Ovary (tissue), 9 donors: Measurements from ENCODE around the gene CRLF3. TPM values are rescaled to one million over a fixed set of nuclear protein-coding genes. Genes with fewer than 3 reads are reported as not detected.
"Not testable (repeated sequence)": the region's sequence is repeated elsewhere in the genome, so short reads cannot be mapped to it uniquely, and the experiment has no call there.

Source experiments
- DNase-seq, 5 donors: peaks; one replicate each; pipeline ENCODE4 v3.0.0-alpha.2; 2019 to 2020
- H3K27ac ChIP-seq, 2 donors: fragments of 200-600 bp; one replicate each; pipeline versions ENCODE4 v1.5.1 to v1.8.0; 2019 to 2022
- H3K27me3 ChIP-seq: fragments of 200-600 bp; one replicate; pipeline ENCODE4 v1.8.0; 2022
- H3K36me3 ChIP-seq: fragments of 200-600 bp; sonication (generic); one replicate; pipeline ENCODE4 v1.5.1; 2019
- H3K4me1 ChIP-seq: one replicate; pipeline ENCODE4 v1.8.1; 2013; ENCODE audit warnings: mild to moderate bottlenecking, moderate library complexity; ENCODE audit not compliant: insufficient read depth
- H3K4me3 ChIP-seq: fragments of 200-600 bp; sonication (generic); one replicate; pipeline ENCODE4 v1.5.1; 2017
- H3K9me3 ChIP-seq, 2 donors: fragments of 200-600 bp in 1 of 2; sonication (generic) in 1 of 2; one replicate each; pipeline versions ENCODE4 v1.5.1 to v1.8.1; 2013 to 2019; ENCODE audit warnings: mild to moderate bottlenecking in 1 of 2, moderate library complexity in 1 of 2
- CTCF ChIP-seq, 3 donors: fragments of 450-650 bp in 2 of 3; fragments of 200-600 bp in 1 of 3; IDR thresholded peaks; one replicate each; pipeline versions ENCODE4 v1.5.1 to v1.8.0; 2016 to 2022; ENCODE audit warnings: antibody characterized with exemption in 3 of 3, mild to moderate bottlenecking in 1 of 3
- EP300 ChIP-seq: sonication (generic); formaldehyde crosslinking; IDR thresholded peaks from one replicate; pipeline ENCODE4 v1.6.1; 2017; ENCODE audit warnings: antibody characterized with exemption
- POLR2A ChIP-seq: fragments of 450-650 bp; IDR thresholded peaks from one replicate; pipeline ENCODE4 v1.6.1; 2017; ENCODE audit warnings: antibody characterized with exemption, mild to moderate bottlenecking, moderate library complexity
- WGBS, 3 donors: extraction: QIAGEN DNeasy Blood & Tissue Kit in 1 of 3; methylation state at CpG; one replicate each; pipeline versions ENCODE4 v1.1.5 to v1.1.7; 2013 to 2017; 5-methylcytosine and 5-hydroxymethylcytosine counted together
- intact Hi-C, 4 donors: fragments of 100-400 bp; cut with DNase I; formaldehyde crosslinking; loops; one replicate each; pipeline versions ENCODE4 v1.11.0 to v1.15.1; 2022 to 2023
- polyA plus RNA-seq, 2 donors: library from polyadenylated mRNA; stranded (reverse); fragments of 200-250 nt in 1 of 2; fragments of 350-450 nt in 1 of 2; fragmentation: Illumina TruSeq in 1 of 2; extraction: RNeasy Lipid Tissue Mini Kit (QIAGEN cat#74804) in 1 of 2; gene quantifications; one replicate each; pipeline ENCODE4 v1.2.3, GENCODE V29; 2013 to 2014
- total RNA-seq, 7 donors: library from RNA; depleted of rRNA in 2 of 7; stranded (reverse); fragments of >200 nt in 2 of 7; fragmentation: NEBNext Ultra II Directional in 3 of 7; extraction: Animal tissue kit (Norgen Biotek cat#: 25700) in 3 of 7; gene quantifications; one replicate each; pipeline versions ENCODE4 v1.1.0 to v1.2.4, GENCODE V29; 2016 to 2023
- donor health status: DM: no; HTN: no; CAD: no; lungs with moderate emphysema.
- donor health status: DM: no; HTN: no; CAD: no.
- donor health status: Bipolar disorder and iron deficiency.
- donor health status: DM: yes; HTN: yes; CAD: no.
- donor health status: DM: no; HTN: no; CAD: no.
- donor health status: DM: yes; HTN: yes; CAD: no.

Gene CRLF3
- total and polyA plus RNA-seq, 9 donors = 4.3 to 8.4 (median 7.0) TPM

- WGBS, 3 donors = 23 to 43% (median 30%) methylated on average over 2 of the region's 2 CpGs
- intact Hi-C loops = no loop called here
- no peaks in the 10 kb centered on the region for H3K4me1 ChIP-seq
- DNase-seq = no peak
- TF ChIP-seq POLR2A (no peak), CTCF (IDR thresholded peaks at IDR 0.05) (no peak), EP300 (no peak)
- H3K4me3 ChIP-seq = no peak overlapping the region
- H3K27me3 ChIP-seq = no peaks in the 10 kb centered on the region
- no peaks in the 10 kb centered on the region for H3K9me3 ChIP-seq
- H3K36me3 ChIP-seq = no peaks in the 10 kb centered on the region
- H3K27ac ChIP-seq = no peak overlapping the region
Measured at GRCh38 chr17:30790279-30790678, 34.2 kb downstream of the CRLF3 start.

GRCh38 chr17:30788918-30789317, 35.6 kb downstream of the CRLF3 start:
- Histone ChIP-seq H3K27ac (no peak overlapping the region), H3K9me3 (no peaks in the 10 kb centered on the region), H3K4me1 (no peaks in the 10 kb centered on the region)

GRCh38 chr17:30782206-30782605, 42.3 kb downstream of the CRLF3 start:
- intact Hi-C loops = no loop called here
- no peaks in the 10 kb centered on the region for H3K9me3 ChIP-seq
- WGBS, 3 donors = 73 to 80% (median 78%) methylated on average over 2 of the region's 2 CpGs
- H3K4me3 ChIP-seq = no peak overlapping the region
- H3K27ac ChIP-seq = no peak overlapping the region
- TF ChIP-seq POLR2A = no peak
- no peak for TF ChIP-seq EP300
- TF ChIP-seq CTCF (IDR thresholded peaks at IDR 0.05) = no peak
- no peak for DNase-seq
- H3K27me3 ChIP-seq = no peaks in the 10 kb centered on the region
- H3K36me3 ChIP-seq = no peaks in the 10 kb centered on the region
- H3K4me1 ChIP-seq = no peaks in the 10 kb centered on the region

More at GRCh38 chr17:30788918-30789317, 35.6 kb downstream of the CRLF3 start:
- Histone ChIP-seq H3K36me3 (no peaks in the 10 kb centered on the region), H3K27me3 (no peaks in the 10 kb centered on the region), H3K4me3 (no peak overlapping the region)
- intact Hi-C loops = no loop called here
- 45 to 69% (median 63%) methylated on average over 2 of the region's 2 CpGs for WGBS, 3 donors
- TF ChIP-seq EP300 = no peak
- TF ChIP-seq POLR2A = no peak
- TF ChIP-seq CTCF (IDR thresholded peaks at IDR 0.05) = no peak
- DNase-seq = no peak

- H3K27ac ChIP-seq = no peak overlapping the region
- no peaks in the 10 kb centered on the region for H3K9me3 ChIP-seq
- no peaks in the 10 kb centered on the region for H3K36me3 ChIP-seq
- H3K4me1 ChIP-seq = no peaks in the 10 kb centered on the region
- WGBS, 3 donors = 92 to 93% (median 93%) methylated on average over 6 of the region's 6 CpGs
- H3K27me3 ChIP-seq = no peaks in the 10 kb centered on the region
- no peak for DNase-seq
- intact Hi-C loops = no loop called here
- no peak for TF ChIP-seq CTCF (IDR thresholded peaks at IDR 0.05)
- TF ChIP-seq EP300 = no peak
- no peak for TF ChIP-seq POLR2A
- H3K4me3 ChIP-seq = no peak overlapping the region
Measured at GRCh38 chr17:30780343-30780742, 44.1 kb downstream of the CRLF3 start.

GRCh38 chr17:30768771-30769170, 55.7 kb downstream of the CRLF3 start:
- H3K27ac ChIP-seq, H3K9me3 ChIP-seq, H3K27me3 ChIP-seq, H3K4me1 ChIP-seq, DNase-seq, H3K36me3 ChIP-seq, H3K4me3 ChIP-seq, intact Hi-C loops: not testable (repeated sequence)
- WGBS, 3 donors = 60 to 72% (median 69%) methylated on average over 3 of the region's 3 CpGs

- intact Hi-C loops, H3K4me3 ChIP-seq, DNase-seq, H3K9me3 ChIP-seq, H3K27me3 ChIP-seq, H3K4me1 ChIP-seq, H3K36me3 ChIP-seq, H3K27ac ChIP-seq: not testable (repeated sequence)
- WGBS, 3 donors = 91 to 96% (median 96%) methylated on average over 14 of the region's 14 CpGs
Measured at GRCh38 chr17:30767641-30768404, 56.7 kb downstream of the CRLF3 start.
